H1 (cell line): ENCODE results near the gene OLA1. TPM values are rescaled to one million over a fixed set of nuclear protein-coding genes. Genes with fewer than 3 reads are reported as not detected.

Source experiments
- GABPA ChIP-seq: IDR thresholded peaks from 2 replicates; pipeline ENCODE4 v1.6.1; 2011; ENCODE audit warnings: mild to moderate bottlenecking, low read length, moderate library complexity, borderline replicate concordance; ENCODE audit not compliant: insufficient read depth
- NANOG ChIP-seq: IDR thresholded peaks from 2 replicates; pipeline ENCODE4 v1.6.1; 2011; ENCODE audit warnings: low read length, low read depth, mild to moderate bottlenecking, inconsistent platforms; ENCODE audit not compliant: insufficient read depth, poor library complexity, severe bottlenecking
- POLR2AphosphoS5 ChIP-seq: IDR thresholded peaks from 2 replicates; pipeline ENCODE4 v1.6.1; 2011; ENCODE audit warnings: low read depth, low read length
- RAD21 ChIP-seq, 2 experiments: IDR thresholded peaks in 1 of 2; conservative IDR thresholded peaks in 1 of 2; 2 replicates each; pipeline ENCODE4 v1.6.1; 2011; ENCODE audit warnings: low read depth in 2 of 2, low read length in 2 of 2, improper control_type of control experiment in 1 of 2, inconsistent platforms in 1 of 2, mild to moderate bottlenecking in 1 of 2, moderate library complexity in 1 of 2
- RXRA ChIP-seq: IDR thresholded peaks from 2 replicates; pipeline ENCODE4 v1.6.1; 2011; ENCODE audit warnings: low read depth, mild to moderate bottlenecking, low read length, moderate library complexity; ENCODE audit not compliant: insufficient read depth
- SAP30 ChIP-seq: fragments of 300-600 bp; sonication (generic); IDR thresholded peaks from 2 replicates; pipeline ENCODE4 v1.7.1; 2012; ENCODE audit warnings: low read length, moderate library complexity, mild to moderate bottlenecking, inconsistent platforms; ENCODE audit not compliant: insufficient read depth, insufficient replicate concordance
- SIN3A ChIP-seq, 2 experiments: IDR thresholded peaks in 1 of 2; conservative IDR thresholded peaks in 1 of 2; 2 replicates each; pipeline ENCODE4 v1.6.1; 2011 to 2012; ENCODE audit warnings: low read length in 2 of 2, improper control_type of control experiment in 1 of 2, low read depth in 1 of 2, mild to moderate bottlenecking in 1 of 2
- YY1 ChIP-seq: IDR thresholded peaks from 2 replicates; pipeline ENCODE4 v1.6.1; 2011; ENCODE audit warnings: low read depth, mild to moderate bottlenecking, low read length
- polyA plus RNA-seq, 7 experiments: library from polyadenylated mRNA; depleted of rRNA in 3 of 7; stranded (reverse) in 5 of 7; unstranded in 2 of 7; fragments of >200 nt in 5 of 7; fragments of 200-250 nt in 2 of 7; gene quantifications; 1 replicate in 5 of 7; 2 replicates in 1 of 7; 4 replicates in 1 of 7; pipeline versions ENCODE4 v1.2.1 to v1.2.3, GENCODE V29; 2011 to 2013; ENCODE audit warnings: missing spikeins in 2 of 7, mixed read lengths in 2 of 7
- total RNA-seq: library from RNA; stranded (reverse); fragmentation: NEBNext Ultra II Directional; extraction: Animal tissue kit (Norgen Biotek cat#: 25700); gene quantifications from 2 replicates; pipeline ENCODE4 v1.2.1, GENCODE V29; 2021

OLA1 gene
- total and polyA plus RNA-seq, 2 of the 8 experiments (the other 6 are each of a cell fraction or from before 2014, with no cell fraction given): 39.3 to 158 TPM

DNA sequence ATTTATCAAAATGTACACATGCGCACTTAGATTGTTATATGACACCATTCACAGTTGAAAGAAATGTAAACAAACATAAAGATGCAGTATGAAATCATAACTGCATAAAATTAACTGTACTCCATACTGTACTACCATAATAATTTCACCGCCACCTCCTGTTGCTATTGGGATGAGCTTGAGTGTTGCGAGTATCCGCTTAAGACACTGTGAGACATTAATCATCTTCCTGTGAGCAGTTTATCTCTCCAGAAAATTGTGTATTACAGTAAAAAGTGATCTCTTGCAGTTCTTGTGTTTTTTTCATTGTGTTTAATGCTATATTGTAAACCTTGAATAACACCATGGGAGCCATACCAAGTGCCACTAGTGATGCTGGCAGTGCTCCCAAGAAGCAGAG is 46.1 kb downstream of the OLA1 start (continued):
- TF ChIP-seq GABPA (no peak), RAD21 (IDR thresholded peaks at IDR 0.05 in 1 of 2, conservative IDR thresholded peaks at IDR 0.05 in 1 of 2; ENCODE audit: low read depth in 2 of 2, low read length in 2 of 2) (no peak), YY1 (no peak), RXRA (no peak), SIN3A (conservative IDR thresholded peaks at IDR 0.05 in 1 of 2, IDR thresholded peaks at IDR 0.05 in 1 of 2; ENCODE audit: low read depth in 1 of 2, low read length in 2 of 2) (no peak), NANOG (no peak), SAP30 (no peak), POLR2AphosphoS5 (no peak)
